Measurements from ENCODE around the gene TPCN2.

Gene TPCN2

GRCh38 chr11:69058511-69059270 lies 10.0 kb downstream of the TPCN2 start:
- DNase-seq, result no peak

GRCh38 chr11:69059429-69059828 lies 10.7 kb downstream of the TPCN2 start:
- no peak for DNase-seq

DNA sequence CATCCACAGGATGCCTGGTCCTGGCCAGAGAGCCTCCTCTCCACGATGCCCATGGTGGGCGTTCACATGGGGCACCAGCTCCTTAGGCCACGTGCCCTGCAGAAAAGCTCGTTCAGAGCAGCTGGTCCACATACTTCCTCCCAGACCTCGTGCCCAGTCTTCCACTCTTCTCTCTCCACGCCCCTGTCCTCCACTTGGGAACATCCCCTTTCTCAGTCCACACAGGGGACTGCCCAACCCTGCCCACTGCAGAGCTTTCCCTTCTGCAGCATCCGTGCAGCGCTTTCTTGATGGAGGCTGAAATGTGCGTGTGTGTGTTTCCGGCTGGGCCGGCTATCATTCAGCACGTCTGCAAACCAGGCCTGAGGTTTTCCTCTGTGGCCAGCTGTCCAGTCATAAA lies 11.3 kb downstream of the TPCN2 start:
- no peak for DNase-seq

DNA sequence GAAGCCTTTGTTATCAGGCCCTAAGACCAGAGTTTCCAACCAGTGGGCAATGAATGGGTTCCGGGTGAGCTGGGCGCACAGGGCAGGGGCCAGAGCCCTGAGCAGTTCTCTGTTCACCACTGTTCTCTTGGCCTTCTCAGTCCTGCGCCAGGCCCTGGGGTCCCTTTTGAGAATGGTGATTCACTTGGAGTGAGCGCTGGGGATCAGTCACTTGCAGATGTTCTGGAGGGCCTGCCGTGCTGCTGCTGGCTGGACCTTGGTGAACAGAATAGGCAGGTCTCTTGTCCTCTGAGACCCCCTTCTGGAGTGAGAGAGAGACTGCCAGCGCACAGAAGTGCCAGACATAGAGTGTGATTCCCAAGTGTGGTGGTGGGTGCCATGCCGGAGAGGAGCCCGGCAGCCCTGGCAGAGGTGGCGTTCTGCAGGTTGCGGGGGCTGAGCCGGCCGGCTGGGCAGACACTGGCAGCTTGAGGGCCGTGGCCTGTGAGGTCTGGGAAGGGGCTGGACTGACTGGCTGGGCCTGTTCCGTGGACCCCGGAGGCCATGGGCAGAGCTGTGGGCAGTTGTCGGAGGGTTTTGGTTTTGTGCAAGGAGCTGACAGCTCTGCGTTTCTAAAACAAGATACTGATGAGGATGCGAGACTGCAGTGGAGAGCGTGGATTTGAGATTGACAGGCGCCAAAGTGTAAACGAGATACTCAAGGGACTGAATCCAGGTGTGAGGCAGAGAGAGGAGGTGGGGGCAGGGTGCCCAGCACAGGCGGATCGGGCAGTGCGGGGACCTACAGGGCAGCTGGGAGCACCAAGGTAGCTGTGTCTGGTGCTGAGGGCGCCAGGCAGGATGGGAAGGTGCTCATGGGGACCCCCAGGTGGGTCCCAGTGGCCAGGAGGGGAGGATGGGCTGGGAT lies 12.3 kb downstream of the TPCN2 start:
- DNase-seq, result no peak

- DNase-seq, result no peak
Measured at GRCh38 chr11:69061713-69062053, 13.0 kb downstream of the TPCN2 start.

GRCh38 chr11:69062169-69062855 lies 13.6 kb downstream of the TPCN2 start:
- DNase-seq, result no peak

- no peak for DNase-seq
Measured at GRCh38 chr11:69062873-69063651, 14.3 kb downstream of the TPCN2 start.

DNA sequence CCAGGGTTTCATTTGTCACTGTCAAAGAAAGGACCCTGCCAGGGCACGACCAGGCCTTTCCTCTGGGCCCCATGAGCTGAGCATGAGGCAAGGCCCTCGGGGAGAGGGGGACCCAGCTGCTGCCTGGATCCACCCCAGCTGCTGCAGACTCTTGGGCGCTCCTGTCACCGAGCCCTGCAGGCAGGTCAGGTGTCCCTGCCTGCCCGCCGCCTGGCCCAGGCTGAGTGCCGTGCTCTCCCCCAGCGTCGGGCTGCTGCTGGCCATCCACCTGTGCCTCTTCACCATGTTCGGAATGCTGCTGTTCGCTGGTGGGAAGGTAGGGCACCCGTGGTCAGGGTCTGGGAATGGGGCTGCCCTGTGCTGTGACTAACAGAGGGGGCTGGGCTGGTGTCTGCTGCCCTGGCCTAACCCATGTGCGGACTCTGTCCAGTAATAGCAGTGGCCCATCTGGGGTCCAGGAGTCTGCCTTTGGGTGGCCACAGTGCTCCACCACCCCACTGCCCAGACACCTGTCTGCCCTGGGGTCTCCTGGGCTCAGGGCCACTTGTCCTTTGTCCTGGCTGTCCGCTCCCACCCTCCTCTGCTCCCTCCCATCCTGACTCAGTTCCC lies 15.0 kb downstream of the TPCN2 start:
- DNase-seq, result no peak

DNA sequence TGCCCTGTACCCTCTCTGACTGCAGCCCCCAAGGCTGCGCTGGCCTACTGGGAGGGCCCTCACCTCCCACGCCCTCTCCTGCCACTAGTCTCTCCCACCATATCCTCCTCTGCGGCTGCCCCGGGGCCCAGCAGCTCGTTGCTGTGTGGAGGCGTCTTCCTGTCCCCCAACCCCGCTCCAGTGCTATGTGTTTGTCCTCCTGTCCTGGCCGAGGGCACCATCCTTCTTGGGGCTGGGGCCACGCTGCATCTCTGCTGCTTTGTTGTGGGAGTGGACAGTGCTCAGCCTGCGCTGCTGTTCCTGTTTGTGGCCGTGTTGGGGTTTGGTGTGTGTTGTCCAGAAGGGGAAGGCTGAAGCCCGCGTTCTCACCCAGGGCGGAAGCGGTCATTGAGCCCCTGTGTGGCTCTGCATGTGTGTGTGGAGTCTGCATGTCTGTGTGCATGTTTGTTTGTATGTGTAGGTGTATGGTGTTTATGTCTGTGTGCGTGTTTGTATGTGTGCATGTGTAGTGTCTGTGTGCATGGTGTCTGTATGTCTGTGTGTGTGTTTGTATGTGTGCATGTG lies 15.7 kb downstream of the TPCN2 start:
- DNase-seq, result no peak

DNA sequence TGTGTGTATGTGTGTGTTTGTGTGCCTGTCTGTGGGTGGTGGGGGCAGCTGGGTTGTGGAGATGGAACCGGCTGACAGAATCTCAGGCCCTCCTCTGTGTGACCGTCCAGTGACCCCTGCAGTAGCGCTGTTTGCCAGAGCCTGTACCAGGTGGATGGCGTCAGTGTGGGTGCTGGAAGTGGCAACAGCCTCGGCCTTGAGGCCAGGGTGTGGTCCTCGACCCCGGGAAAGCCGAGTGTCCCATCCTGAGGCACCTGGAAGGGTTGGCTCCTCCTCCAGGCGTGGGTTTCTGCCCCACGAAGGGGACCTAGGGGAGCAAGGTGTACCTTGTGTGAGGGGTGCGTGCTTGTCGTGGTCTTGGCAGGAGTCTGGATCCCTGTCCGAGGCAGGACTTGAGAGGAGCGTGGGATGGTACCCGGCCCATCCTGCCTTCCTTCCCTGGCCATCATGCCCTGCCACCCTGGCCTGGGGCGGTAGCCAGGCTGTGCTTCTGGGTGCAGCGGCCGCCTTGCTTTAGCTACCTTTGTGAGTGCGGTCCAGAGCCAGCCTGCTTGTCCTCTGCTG lies 16.5 kb downstream of the TPCN2 start:
- no peak for DNase-seq

DNA sequence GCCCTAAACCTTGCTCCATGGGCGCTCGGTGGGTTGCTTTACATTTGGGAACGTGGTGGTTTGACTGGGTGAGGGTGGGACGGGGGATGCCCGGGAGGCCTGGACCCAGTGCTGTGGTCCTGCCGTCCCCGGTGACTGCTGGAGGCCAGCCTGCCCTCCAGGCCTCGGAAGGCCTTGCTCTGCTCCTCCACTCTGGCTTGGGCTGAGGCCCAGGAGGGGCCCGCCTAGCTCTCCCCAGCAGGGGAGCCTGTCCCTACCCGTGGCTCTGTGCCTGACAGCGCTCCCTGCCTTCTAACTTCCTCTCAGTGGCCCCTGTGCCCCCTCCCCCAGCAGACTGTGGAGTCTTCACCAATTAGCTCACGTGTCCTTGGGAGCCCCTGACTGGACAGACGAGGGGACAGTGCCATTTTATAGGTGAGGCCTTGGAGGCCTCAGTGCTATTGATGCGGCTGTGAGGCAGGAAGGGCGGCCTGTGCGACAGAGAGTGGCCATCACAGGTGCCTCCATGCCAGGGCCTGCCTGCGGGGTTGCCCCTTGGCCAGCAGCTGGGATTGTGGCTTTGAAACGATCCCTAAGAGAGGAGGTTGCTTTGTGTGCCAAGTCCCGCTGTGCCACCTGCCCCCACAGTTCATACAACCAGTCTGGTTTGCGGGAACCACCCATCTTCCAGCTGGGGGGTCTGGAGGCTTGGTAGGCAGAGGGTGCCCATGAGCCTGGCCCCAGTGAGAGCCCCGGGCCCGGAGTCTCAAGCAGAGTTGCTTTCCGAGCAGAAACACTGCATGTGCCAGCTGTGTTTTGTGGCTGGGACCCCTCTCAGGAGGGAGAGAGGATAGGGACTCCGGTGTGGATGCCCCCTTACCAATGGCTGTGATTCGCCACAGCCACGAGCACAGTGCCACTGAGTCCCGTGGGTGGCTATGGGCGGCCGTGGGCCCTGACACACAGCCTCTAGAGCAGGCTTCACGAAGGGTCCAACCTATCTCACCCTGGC lies 17.7 kb downstream of the TPCN2 start:
- DNase-seq, result no peak

- no peak for DNase-seq
Measured at GRCh38 chr11:69067200-69067599, 18.5 kb downstream of the TPCN2 start.

DNA sequence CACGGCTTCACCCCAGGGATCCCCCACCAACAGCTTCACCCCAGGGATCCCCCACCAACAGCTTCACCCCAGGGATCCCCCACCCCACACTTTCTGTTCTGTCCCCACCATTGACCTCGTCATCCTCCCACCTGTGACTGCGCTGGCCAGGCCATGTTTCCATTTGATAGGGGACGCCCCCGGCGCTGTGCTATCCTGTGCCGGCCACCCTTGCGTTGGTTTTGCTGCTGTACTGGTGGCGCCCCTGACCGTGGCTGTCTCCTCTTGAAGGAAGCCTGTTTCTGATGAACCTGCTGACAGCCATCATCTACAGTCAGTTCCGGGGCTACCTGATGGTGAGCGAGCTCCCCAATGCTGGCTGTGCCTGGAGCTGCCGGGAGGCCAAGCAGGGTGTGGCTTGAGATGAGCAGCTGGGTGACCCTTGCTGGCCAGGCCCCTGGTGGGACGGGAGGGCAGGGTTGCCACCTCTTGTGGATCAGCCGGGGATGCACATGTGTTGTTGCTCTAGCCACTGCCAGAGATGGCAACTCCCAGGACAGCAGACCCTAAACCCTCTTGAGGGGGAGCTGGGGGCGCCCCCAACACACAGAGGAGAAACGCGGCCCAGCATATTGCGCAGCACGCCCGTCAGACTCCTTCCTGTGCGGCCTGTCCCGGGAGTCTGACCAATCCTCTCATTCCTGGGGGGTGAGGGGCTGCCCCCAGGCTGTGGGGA lies 22.5 kb downstream of the TPCN2 start:
- no peak for DNase-seq

- no peak for DNase-seq
Measured at GRCh38 chr11:69071956-69072355, 23.2 kb downstream of the TPCN2 start.

DNA sequence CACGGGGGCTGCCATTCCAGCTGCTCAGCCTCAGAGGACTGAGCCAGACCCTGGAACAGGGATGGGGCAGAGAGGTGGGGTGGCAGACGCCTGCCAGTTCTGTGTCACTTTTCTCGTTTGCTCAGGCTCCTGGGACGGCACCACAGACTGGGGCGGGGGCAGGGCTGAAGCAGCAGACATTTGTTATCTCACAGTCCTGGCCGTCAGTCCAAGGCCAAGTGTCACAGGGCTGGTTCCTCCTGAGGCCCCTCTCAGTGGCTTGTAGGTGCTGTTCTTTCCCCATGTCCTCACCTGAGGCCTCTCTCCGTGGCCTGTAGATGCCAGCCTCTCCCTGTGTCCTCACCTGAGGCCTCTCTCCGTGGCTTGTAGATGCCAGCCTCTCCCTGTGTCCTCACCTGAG lies 24.7 kb downstream of the TPCN2 start:
- DNase-seq, result no peak

GRCh38 chr11:69074375-69075140 lies 25.8 kb downstream of the TPCN2 start:
- DNase-seq, result no peak

- DNase-seq, result no peak
Measured at GRCh38 chr11:69075421-69076128, 26.8 kb downstream of the TPCN2 start.

DNA sequence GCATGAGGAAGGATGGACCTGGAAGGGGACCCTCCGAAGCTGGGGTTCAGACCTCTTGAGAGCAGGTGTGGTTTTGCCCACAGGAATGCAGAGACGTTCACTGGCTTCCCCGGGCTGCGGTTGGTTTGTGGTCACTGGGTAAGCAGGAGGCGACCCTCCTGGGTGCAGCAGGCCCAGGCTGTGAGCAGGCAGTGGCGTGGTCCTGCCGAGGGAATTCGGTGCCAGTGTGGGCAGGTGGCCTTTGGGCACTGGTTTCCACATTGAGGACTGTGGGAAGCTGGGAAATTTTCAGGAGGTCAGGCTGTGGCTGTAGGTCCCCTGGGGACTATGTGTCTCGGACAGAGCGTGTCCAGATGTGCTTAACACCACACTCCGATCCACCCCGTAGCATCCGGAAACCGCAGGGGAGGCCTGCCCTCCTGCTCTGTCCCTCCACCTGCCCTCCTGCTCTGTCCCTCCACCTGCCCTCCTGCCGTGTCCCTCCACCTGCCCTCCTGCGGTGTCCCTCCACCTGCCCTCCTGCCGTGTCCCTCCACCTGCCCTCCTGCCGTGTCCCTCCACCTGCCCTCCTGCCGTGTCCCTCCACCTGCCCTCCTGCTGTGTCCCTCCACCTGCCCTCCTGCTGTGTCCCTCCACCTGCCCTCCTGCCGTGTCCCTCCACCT lies 27.5 kb downstream of the TPCN2 start:
- no peak for DNase-seq
